Cardiac fibroblast (primary cell): ENCODE data around the gene EVC.

Experiments
- DNase-seq, 2 donors: peaks; one replicate each; pipeline versions ENCODE4 v3.0.0 to v3.0.0-alpha.2; 2010; ENCODE audit warnings: low read depth in 2 of 2
- H3K4me3 ChIP-seq, 2 donors: replicated peaks in 1 of 2; 1 replicate in 1 of 2; 2 replicates in 1 of 2; pipeline ENCODE4 v1.5.1; 2011; ENCODE audit warnings: low read depth in 2 of 2, low read length in 2 of 2, mild to moderate bottlenecking in 2 of 2, moderate library complexity in 1 of 2
- CTCF ChIP-seq: IDR thresholded peaks from one replicate; pipeline ENCODE4 v1.5.1; 2011; ENCODE audit warnings: low read depth, mild to moderate bottlenecking, low read length, inconsistent platforms

The EVC gene

GRCh38 chr4:5821665-5822358, 110.8 kb downstream of the EVC start:
- H3K4me3 ChIP-seq, result no peak overlapping the region
- no peak for DNase-seq
- TF ChIP-seq CTCF, result peak; percentile 81

- TF ChIP-seq CTCF, result no peak
- no peak overlapping the region for H3K4me3 ChIP-seq
- DNase-seq, result no peak
Observed at GRCh38 chr4:5822619-5823018, 111.6 kb downstream of the EVC start.

- no peak for DNase-seq
- TF ChIP-seq CTCF, result no peak
- H3K4me3 ChIP-seq, result no peak overlapping the region
Observed at GRCh38 chr4:5823542-5824211, 112.7 kb downstream of the EVC start.

GRCh38 chr4:5824227-5824626, 113.2 kb downstream of the EVC start:
- no peak for DNase-seq
- no peak overlapping the region for H3K4me3 ChIP-seq
- TF ChIP-seq CTCF, result no peak

GRCh38 chr4:5824635-5825034, 113.6 kb downstream of the EVC start:
- peak; percentile 61 for TF ChIP-seq CTCF
- H3K4me3 ChIP-seq, result no peak overlapping the region
- DNase-seq, result peak; percentile 60 to 66

- no peak for DNase-seq
- TF ChIP-seq CTCF, result no peak
Observed at GRCh38 chr4:5825321-5826041, 114.5 kb downstream of the EVC start.

More at GRCh38 chr4:5825321-5826041, 114.5 kb downstream of the EVC start:
- no peak overlapping the region for H3K4me3 ChIP-seq
